ENCODE results near the gene CTDSPL.

- TF ChIP-seq POLR2A (IDR thresholded peaks at IDR 0.05; ENCODE audit: control extremely low read depth in 1 of 2, low read depth in 2 of 2, low read length in 2 of 2) (no peak), CTCF (IDR thresholded peaks at IDR 0.05; ENCODE audit: control extremely low read depth in 1 of 3, insufficient read depth in 1 of 3, low read depth in 1 of 3, low read length in 3 of 3) (no peak), ATF2 (IDR thresholded peaks at IDR 0.05; ENCODE audit: low read length) (no peak), POLR2AphosphoS5 (IDR thresholded peaks at IDR 0.05; ENCODE audit: low read depth, low read length) (no peak), GABPA (IDR thresholded peaks at IDR 0.05; ENCODE audit: borderline replicate concordance, insufficient read depth, low read length) (no peak), CHD2 (IDR thresholded peaks at IDR 0.05; ENCODE audit: low read length) (no peak)
Measured at GRCh38 chr3:37892927-37893600, 31.4 kb downstream of the CTDSPL start.
